GM19239 (cell line): ENCODE results near the gene CDC42BPB.
"Not testable (repeated sequence)": the region's sequence is repeated elsewhere in the genome, so short reads cannot be mapped to it uniquely, and the experiment has no call there.

ENCODE experiments used
- DNase-seq: peaks from one replicate; pipeline ENCODE4 v3.0.0; 2011; ENCODE audit warnings: low spot score; ENCODE audit not compliant: insufficient read length
- FAIRE-seq: peaks from 2 replicates; lab custom pipeline; 2011; peaks lifted over from hg19 to GRCh38; lab: Jason Lieb, UNC

The CDC42BPB gene

DNA sequence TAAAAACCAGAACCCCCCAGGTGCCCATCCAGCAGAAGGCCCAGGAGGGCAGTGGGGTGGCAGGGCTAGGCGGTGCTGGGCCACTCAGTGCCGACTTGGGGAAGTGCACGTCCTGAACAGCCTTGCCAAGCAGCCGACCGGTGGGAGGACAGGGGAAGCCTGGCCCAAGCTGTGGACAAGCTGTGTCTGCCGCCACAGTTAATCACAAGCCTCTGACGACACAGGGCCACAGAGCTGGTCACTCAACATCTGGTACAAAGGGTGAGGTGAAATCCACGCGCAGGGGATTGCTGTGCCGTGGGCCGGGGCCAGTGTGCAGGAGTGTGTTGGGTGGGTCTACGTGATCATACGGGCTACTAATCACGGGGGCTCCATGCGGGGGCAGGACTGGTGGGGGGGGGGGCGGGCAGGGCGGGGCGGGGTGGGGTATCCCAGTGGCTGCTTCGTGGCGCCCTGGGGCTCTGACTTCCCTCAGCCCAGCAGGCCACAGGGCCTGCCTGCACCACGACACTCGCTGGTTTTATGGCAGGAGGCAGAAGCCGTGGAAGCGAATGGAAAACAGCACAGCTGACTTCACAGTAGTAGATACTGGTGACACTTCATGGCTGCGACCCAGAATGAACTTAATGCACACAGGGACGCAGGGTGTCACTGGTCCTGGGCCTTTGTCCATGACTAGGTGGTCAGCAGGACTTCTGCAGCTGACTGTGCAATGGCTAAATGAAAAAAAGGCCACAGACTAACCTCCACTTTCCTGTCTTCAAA is 124.7 kb downstream of the CDC42BPB start:
- FAIRE-seq (no peak), DNase-seq (no peak)

DNA sequence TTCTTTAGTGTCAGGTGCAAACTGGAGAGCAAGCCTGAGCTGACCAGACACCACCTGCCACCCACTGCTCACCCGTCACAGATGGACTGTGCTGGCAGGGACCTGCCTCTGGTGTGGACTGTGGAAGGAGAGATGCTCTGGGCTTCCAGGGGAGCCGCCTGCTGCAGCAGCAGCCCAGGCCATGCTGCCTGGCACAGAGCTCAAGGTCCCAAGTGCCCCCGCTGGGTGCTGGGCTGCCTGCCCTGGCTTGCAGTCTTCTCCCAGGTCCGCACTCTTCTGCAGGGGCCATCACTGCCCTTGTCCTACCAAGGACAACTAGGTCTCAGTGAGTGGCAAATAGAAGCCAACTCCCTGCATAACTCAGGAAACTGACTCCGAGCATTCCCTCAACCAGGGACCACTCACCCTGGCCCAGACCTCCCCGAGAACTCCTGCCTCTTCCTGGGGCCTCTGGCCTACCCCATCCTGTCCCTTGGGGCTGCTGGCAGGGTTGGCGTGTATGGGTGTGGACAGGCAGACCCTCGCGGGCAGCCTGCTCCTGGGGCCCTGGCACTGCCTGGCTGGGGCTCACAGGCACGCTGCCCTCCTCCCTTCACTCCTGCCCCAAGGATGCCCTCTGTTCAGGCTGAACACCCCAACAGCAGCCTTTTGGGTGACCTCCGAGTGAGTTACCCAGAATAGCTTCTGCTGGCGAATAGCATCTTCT is 125.6 kb downstream of the CDC42BPB start:
- no peak for FAIRE-seq
- no peak for DNase-seq

DNA sequence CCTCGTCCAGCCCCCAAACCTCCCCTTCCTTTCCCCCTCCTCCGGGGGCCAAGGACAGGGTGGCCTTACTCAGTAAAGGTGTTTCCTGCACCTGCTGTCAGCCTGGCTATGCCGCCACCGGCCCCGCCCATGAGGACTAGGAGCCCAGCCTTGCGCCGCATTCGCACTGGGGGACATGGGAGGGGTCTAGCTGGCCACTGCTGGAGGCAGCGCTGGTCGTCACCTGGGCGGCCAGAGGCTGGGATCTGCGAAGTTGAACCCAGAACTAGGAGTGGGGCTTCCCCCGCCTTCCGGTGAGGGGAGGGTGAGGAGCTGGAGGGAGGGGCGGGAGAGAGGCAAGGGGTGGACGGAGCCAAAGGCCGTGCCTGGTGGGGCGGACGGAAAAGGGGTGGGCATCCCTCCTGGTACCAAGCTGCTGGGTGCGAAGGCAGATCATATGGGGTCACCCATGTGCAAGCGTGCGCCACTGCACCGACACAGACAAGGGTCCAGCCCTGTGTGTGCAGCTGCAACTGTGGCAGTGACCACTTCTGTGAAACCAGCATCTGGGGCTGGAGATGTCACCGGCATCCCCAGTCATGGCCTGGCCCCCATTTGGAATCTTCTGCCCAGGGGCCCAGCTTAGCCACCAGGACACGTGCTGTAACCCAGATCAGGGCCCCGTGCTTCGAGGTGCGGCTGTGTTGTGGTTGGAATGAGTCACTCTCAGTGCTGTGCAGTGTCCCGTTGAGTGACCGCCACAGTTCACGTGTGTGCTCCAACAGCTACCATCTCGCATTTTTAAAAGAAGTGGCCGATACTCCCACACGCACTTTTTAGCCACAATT is 126.4 kb downstream of the CDC42BPB start:
- no peak for FAIRE-seq
- DNase-seq: no peak

DNA sequence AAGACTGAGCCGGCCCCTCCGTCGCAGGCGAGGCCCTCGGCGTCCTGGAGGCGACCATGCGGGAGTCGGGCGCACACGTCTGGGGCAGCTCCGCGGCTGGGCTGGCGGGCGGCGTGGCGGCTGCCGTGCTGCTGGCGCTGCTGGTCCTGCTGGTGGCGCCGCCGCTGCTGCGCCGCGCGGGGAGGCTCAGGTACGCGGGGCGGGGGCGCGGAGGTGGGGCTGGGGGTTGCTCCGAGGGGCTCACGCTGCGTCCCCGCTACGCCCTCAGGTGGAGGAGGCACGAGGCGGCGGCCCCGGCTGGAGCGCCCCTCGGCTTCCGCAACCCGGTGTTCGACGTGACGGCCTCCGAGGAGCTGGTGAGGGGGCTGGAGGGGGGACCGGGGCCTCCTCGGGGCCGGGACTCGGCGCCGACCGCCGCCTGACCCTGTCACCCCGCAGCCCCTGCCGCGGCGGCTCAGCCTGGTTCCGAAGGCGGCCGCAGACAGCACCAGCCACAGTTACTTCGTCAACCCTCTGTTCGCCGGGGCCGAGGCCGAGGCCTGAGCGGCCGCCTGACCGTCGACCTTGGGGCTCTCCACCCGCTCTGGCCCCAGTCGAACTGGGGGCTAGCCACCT is 127.1 kb downstream of the CDC42BPB start:
- DNase-seq (no peak), FAIRE-seq (no peak)

DNA sequence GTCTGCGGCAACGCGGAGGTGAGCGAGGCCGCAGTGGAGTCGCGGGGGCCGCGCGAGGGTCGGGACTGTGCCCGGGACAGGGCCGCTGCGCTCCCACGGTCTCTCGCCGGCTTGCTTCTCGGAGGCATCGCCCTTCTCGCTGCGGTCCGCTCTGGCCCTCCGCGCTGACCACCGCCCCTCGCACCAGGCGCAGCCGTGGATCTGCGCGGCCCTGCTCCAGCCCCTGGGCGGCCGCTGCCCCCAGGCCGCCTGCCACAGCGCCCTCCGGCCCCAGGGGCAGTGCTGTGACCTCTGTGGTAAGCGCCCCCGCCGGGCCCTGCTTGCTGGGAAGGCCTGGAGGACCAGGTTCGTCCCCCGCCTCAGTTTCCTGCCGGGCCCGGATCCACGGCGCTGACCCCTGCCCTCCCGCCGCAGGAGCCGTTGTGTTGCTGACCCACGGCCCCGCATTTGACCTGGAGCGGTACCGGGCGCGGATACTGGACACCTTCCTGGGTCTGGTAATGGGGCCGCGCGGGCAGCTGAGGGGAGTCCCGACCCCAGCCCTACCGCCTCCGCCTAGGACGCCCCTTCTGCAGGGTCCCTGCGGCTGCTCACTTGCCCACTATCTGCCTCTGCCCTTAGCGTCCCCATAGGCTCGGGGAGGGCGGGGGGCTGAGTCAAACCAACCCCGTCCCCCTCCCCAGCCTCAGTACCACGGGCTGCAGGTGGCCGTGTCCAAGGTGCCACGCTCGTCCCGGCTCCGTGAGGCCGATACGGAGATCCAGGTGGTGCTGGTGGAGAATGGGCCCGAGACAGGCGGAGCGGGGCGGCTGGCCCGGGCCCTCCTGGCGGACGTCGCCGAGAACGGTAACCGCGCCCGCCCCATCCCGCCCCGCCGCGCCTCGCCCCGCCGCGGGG is 127.9 kb downstream of the CDC42BPB start:
- FAIRE-seq: no peak
- no peak for DNase-seq

DNA sequence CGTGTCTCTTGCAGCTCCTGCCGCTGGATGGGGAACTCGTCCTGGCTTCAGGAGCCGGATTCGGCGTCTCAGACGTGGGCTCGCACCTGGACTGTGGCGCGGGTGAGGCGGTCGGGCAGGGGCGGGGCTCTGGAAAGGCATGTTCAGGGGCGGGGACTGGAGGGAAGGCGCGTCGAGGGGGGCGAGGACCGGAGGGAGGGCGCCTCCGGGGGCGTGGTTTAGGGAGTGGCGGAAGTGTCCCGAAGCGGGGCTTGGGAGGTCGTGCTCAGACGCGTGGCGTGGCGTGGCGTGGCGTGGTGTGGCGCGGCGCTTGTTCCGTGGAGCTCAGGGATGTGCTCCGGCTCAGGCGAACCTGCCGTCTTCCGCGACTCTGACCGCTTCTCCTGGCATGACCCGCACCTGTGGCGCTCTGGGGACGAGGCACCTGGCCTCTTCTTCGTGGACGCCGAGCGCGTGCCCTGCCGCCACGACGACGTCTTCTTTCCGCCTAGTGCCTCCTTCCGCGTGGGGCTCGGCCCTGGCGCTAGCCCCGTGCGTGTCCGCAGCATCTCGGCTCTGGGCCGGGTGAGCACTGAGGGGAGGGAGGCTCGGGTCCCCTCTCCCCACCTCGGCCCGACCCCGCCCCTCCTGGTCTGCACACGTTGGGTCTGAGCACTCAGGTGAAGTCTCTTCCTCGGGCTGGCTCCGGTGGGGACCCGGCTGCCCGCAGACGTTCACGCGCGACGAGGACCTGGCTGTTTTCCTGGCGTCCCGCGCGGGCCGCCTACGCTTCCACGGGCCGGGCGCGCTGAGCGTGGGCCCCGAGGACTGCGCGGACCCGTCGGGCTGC is 128.7 kb downstream of the CDC42BPB start:
- DNase-seq (peak; percentile 96), FAIRE-seq (peak; percentile 85)

DNA sequence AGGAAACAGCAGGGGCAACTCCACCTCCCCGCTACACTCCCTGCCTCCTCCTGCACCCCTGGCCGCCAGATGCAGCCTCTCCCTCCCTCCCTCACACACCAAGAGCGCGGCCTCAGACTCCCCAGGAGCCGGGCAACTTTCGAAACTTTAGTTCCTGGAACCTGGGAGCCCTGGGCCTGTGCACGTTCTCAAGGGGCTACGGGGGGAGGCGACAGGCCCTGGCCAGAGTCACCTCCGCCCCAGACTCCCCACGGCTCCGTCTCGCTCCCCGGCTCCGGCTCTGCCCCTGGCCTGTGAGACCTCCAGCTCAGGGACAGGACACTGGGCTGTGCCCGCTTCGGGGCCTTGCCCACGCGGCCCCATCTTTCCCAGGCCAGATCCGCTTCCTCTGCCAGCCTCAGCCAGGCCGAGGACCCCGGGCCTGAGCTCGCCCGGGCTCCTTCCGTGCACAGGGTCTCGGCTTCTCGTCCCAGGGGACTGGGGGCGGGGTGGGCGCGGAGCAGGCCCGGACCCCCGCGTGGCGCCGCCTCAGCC is 129.4 kb downstream of the CDC42BPB start:
- FAIRE-seq (no peak), DNase-seq (no peak)

DNA sequence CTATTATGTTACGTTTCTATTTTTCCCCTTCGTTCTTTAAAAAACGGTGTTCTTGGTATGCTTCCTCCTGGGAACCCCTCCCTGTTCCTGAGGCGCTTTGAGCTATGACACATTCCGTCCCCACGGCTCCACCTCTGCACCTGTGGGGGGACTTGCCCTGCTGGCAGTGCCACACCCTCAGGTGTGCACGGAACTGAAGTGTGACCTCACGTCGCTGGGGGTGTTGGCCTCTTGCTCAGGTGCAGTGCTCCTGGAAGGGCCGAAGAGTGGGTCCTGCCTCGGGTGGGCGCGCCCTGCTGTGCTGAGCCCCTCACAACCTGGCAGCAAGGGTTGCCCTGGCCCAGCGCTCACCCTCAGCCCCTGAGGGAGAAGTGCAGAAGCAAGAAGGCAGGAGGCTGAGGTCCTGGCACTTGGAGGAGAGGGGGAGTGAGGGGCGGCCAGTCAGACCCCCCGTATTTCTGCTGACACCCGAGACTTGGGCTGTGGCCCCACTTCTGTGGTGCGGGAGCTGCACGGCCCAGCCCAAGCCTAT is 129.9 kb downstream of the CDC42BPB start:
- DNase-seq: no peak
- FAIRE-seq: no peak

DNA sequence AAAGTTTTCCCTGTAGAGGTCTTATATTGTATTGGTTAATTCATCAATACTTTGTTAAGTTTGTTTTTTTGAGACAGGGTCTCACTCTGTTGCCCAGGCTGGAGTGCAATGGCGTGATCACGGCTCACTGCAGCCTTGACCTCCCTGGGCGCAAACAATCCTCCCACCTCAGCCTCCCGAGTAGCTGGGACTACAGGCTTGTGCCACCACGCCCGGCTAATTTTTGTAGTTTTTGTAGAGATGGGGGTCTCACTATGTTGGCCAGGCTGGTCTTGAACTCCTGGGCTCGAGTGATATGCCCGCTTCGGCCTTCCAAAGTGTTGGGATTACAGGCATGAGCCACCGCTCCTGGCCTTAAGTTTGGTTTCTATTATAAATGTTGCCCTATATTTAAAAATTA is 130.5 kb downstream of the CDC42BPB start:
- DNase-seq: not testable (repeated sequence)

DNA sequence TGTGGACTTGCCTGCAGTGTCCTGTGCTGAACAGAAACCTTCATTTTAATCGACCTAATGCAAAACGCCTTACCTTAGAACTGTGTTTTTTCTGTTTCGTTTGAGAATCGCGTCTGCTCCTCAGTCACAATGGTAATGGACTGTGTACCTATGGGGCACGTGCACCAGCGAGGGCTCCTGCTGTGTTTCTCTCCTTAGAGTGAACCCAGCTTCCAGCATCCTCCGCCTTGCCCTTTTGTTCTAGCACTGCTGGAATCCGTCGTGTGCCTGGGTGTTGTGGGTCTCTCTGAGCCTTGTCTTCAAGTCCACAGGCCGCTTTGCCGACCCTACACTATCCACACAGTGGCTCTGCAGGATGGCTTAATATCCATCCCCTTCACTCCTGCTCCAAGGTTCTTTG is 131.2 kb downstream of the CDC42BPB start:
- DNase-seq (no peak), FAIRE-seq (no peak)

More for the DNA sequence above, 130.5 kb downstream of the CDC42BPB start:
- not testable (repeated sequence) for FAIRE-seq

DNA sequence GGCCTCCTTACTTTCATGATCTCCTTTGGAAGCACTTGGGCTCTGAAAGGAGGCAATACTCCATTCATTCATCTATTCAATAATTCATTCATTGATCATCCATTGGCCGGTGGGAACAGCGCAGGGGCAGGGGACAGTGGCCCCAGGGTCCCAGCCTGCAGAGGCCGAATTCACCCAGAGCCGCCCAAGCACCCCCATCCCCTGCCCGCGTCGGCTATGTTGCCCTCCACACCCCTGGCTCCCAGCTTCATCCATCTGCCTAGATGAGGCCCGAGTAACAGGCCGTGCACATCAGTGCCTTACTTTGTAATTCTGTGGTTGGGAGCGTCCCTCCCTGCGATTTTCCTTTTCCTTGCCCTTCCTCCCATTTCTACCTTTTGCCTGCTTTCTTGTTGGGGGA is 131.7 kb downstream of the CDC42BPB start:
- DNase-seq (no peak), FAIRE-seq (no peak)

DNA sequence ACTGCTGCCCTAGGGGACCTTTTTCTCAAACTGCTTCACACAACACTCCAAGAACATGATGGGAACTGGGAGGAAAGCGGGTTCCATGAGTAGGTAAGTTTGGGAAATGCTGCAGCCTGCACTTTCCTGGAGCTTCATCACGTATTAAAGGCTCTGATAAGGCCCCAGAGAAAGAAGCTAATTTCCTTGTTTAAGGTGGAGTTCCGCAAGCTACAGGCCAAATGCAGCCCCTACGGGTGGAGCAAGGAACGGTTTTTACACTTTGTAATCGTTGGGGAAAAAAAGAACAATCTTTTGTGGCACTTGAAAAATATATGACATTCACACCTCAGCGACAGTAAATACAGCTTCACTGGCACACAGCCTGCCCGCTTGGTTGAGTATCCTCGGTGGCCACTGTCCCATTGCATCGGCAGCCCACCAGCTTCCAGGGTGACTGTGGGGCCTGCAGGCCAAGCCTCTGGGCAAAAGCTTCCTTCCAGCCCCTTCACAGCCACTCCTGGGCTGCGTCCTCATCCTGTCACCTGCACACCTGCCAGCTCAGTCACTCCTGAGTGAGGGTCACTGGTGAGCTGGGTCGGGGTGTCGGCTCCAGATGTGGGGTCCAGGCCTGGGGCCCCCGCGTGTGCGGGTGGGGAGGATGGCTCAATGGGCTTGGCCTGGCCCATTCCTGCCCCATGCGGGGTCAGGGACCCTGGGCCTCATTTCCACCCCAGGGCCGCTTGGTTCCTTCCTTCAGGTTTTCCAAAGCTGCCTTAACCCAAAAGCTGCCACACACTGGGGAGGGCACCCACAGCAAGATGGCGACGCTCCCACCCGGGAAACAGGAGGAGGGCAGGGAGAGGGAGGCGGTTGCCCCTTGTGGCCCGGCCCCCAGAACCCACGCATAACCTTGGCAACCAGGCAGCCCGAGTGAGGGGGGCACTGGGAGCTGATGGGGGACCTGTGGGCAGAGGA is 132.4 kb downstream of the CDC42BPB start:
- DNase-seq: no peak
- no peak for FAIRE-seq

DNA sequence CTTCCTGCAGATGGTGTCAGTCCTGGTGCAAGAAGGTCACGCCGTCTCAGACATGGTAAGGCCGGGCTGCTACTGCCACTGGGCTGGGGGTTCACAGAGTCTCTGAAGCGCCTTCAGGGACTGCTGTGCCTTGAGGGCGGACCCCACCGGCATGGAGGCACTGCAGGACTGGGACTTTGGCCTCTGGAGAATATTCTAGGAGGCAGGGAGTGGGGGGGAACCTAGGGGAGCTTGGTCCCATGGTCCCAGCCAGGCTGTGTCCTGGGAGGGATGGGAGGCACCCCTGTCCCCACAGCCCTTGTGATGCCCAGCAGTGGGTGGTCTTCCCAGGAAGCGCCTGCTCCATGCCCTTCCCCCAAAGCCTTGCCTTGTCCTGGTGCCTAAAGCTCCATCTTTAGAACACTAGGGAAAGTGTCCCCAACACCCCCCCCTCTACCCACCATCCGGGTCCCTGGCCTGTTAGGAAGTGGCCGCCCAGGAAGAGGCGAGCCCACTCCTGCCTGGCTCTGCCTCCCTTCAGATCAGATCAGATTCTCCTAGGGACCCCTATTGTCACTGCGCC is 133.3 kb downstream of the CDC42BPB start:
- FAIRE-seq: no peak
- no peak for DNase-seq

DNA sequence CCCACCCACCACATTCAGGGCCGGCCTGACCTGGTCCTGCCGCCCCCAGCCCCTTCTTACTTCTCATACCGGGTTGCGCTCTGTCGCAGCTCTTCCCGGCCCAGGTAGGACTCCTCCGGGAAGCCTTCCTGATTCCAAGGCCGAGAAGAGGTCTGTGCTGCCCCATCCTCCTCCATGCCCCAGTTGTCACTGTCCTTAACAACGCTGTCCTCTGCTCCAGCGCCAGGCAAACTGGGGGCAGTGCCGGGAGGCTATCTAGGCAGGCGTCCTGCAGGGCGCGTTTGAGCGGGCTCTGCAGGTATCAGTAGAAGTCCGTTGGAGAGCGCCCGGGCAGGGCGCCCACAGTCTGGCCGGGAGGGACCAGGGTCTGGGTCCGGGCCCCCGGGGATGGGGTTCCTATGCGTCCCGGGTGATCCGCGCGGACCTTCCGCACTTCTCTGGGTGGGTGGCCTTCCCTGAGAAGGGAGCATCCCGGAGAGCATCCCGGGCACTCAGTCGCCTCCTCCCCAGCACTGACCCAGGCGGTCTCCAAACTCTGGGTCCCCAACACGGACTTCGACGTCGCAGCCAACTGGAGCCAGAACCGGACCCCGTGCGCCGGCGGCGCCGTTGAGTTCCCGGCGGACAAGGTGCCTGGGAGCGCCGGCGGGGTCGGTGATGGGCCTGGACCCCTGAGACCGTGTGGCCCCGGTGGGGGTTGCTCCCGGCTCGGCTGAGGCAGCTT is 134.0 kb downstream of the CDC42BPB start:
- no peak for FAIRE-seq

DNA sequence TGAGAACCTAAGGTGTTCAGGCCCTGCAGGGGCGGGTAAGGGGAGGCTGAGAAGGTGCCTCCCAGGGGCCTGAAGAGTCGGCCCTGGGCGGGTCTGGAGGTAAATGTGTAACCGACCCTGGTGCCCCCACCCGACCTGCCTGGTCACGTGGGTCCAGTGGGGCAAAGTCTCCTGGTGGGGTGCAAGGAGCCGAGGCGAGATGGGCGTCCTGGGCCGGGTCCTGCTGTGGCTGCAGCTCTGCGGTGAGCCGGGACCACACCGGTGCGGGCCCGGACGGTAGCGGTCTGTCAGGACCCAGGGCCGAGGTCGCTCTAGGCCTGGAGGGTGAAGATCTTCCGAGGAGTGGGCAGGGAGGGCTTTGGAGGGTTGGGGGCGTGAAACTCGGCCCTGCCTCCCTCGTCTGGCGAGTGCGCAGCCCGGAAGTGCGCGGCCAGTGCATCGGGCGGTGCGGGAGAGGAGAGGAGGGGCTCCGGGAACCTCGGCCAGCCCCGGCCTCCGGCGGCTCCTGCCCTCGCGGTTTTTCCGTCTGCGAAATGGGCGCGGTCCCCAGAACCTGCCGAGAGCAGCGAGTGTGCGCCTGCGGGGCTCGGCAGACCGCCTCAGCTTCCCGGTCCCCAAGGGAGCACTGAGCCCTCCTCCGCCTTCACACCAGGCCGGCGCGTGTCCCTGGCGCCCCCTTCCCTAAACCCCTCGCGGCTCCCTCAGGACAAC is 134.7 kb downstream of the CDC42BPB start, which contains the start of gene AMN:
TSS of gene AMN (plus strand) at position 174 of the 711 bp plus-strand sequence. CDS start at position 200, 26 bp downstream.
- DNase-seq (no peak), FAIRE-seq (peak; percentile 33)

More for the DNA sequence above, 134.0 kb downstream of the CDC42BPB start:
- DNase-seq: no peak
